ENCODE data around the gene TMEM154.

Gene TMEM154

GRCh38 chr4:152679414-152680281 lies at the start of gene TMEM154:
TMEM154 (minus strand) TSS chr4:152679997; CDS start chr4:152679933, 64 bp downstream.
- DNase-seq (ENCODE audit: low read depth), result peak; percentile 74

- DNase-seq (ENCODE audit: low read depth), result peak; percentile 68
Observed at GRCh38 chr4:152729466-152729865, 49.7 kb upstream of the TMEM154 start.

GRCh38 chr4:152728343-152728742 lies 48.5 kb upstream of the TMEM154 start:
- no peak for DNase-seq (ENCODE audit: low read depth)

GRCh38 chr4:152727784-152728183 lies 48.0 kb upstream of the TMEM154 start:
- DNase-seq (ENCODE audit: low read depth), result no peak

- no peak for DNase-seq (ENCODE audit: low read depth)
Observed at GRCh38 chr4:152724494-152724893, 44.7 kb upstream of the TMEM154 start.

- DNase-seq (ENCODE audit: low read depth), result no peak
Observed at GRCh38 chr4:152723236-152723635, 43.4 kb upstream of the TMEM154 start.

GRCh38 chr4:152719801-152720556 lies 40.2 kb upstream of the TMEM154 start:
- no peak for DNase-seq (ENCODE audit: low read depth)

- DNase-seq (ENCODE audit: low read depth), result no peak
Observed at GRCh38 chr4:152719291-152719690, 39.5 kb upstream of the TMEM154 start.

- no peak for DNase-seq (ENCODE audit: low read depth)
Observed at GRCh38 chr4:152715076-152715475, 35.3 kb upstream of the TMEM154 start.

GRCh38 chr4:152713951-152714705 lies 34.3 kb upstream of the TMEM154 start:
- DNase-seq (ENCODE audit: low read depth), result no peak

GRCh38 chr4:152709675-152710438 lies 30.1 kb upstream of the TMEM154 start:
- no peak for DNase-seq (ENCODE audit: low read depth)

GRCh38 chr4:152708796-152709195 lies 29.0 kb upstream of the TMEM154 start:
- DNase-seq (ENCODE audit: low read depth), result no peak

GRCh38 chr4:152708361-152708760 lies 28.6 kb upstream of the TMEM154 start:
- DNase-seq (ENCODE audit: low read depth), result no peak

- DNase-seq (ENCODE audit: low read depth), result no peak
Observed at GRCh38 chr4:152707632-152708031, 27.8 kb upstream of the TMEM154 start.

GRCh38 chr4:152705903-152706302 lies 26.1 kb upstream of the TMEM154 start:
- DNase-seq (ENCODE audit: low read depth), result no peak

GRCh38 chr4:152704788-152705187 lies 25.0 kb upstream of the TMEM154 start:
- no peak for DNase-seq (ENCODE audit: low read depth)

GRCh38 chr4:152700151-152700550 lies 20.4 kb upstream of the TMEM154 start:
- no peak for DNase-seq (ENCODE audit: low read depth)

- DNase-seq (ENCODE audit: low read depth), result no peak
Observed at GRCh38 chr4:152699313-152699712, 19.5 kb upstream of the TMEM154 start.

GRCh38 chr4:152698089-152698499 lies 18.3 kb upstream of the TMEM154 start:
- DNase-seq (ENCODE audit: low read depth), result no peak

- DNase-seq (ENCODE audit: low read depth), result no peak
Observed at GRCh38 chr4:152697284-152698088, 17.7 kb upstream of the TMEM154 start.

- DNase-seq (ENCODE audit: low read depth), result no peak
Observed at GRCh38 chr4:152696764-152697261, 17.0 kb upstream of the TMEM154 start.
